GM12874 (cell line): ENCODE measurements around the gene MEF2A.

ENCODE experiments used
- TF ChIP-seq, protein P1 (sequence below): IDR thresholded peaks from 2 replicates; pipeline ENCODE4 v1.5.1; 2011; ENCODE audit warnings: low read depth, mild to moderate bottlenecking, control low read depth, low read length, moderate library complexity; ENCODE audit not compliant: insufficient read depth

MEF2A gene

DNA sequence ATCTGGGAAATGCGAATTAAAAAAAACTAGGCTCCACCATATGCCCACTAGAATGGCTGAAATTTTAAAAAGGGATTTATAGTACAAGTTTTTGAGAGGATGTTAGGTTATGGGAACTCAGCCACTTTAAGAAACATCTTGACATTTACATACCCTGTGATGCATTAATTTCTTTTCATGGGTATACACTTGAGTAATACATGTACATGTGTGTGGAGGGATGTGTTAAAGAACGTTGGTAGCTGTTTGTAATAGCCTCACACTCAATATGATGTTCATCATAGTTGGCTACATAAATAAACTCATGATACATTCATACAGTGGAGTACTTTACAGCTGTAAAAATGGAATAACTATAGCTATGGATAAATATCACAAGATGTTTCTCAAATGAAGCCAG lies 40.9 kb downstream of the MEF2A start:
- TF ChIP-seq, protein P1, sequence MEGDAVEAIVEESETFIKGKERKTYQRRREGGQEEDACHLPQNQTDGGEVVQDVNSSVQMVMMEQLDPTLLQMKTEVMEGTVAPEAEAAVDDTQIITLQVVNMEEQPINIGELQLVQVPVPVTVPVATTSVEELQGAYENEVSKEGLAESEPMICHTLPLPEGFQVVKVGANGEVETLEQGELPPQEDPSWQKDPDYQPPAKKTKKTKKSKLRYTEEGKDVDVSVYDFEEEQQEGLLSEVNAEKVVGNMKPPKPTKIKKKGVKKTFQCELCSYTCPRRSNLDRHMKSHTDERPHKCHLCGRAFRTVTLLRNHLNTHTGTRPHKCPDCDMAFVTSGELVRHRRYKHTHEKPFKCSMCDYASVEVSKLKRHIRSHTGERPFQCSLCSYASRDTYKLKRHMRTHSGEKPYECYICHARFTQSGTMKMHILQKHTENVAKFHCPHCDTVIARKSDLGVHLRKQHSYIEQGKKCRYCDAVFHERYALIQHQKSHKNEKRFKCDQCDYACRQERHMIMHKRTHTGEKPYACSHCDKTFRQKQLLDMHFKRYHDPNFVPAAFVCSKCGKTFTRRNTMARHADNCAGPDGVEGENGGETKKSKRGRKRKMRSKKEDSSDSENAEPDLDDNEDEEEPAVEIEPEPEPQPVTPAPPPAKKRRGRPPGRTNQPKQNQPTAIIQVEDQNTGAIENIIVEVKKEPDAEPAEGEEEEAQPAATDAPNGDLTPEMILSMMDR: no peak

GRCh38 chr15:99613481-99613880 lies 47.7 kb downstream of the MEF2A start:
- TF ChIP-seq, protein P1: no peak

DNA sequence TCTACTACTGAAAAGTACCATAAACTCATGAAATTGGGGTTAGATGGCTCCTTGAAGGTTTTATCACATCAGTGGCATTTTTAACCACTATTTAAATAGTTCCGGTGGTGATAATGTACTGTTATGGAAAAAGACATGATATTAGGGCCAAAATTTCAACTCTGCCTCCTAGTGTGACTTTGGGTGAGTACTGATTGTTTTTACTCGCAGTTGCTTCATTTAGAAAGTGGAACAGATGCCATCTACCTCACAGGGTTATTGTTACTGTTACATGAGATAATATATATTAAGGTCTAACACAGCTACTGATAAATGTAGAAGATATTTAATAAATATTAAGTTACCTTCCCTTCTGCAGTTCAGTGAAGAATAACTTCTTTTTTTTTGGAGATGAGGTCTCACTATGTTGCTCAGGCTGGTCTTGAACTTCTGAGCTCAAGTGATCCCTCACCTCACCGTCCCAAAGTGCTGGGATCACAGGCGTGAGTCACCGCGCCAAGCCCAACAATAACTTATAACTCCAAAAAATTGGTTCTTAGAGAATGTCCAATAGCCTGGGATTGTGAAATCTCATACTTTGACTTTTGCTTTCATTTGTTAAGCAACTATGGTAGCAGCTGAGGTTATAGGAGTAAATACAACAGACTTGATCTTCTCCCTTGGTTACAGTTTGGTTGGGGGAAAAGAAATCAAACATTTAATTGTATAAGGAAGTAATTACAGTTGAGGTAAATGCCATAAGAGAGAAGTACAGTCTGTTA lies 48.3 kb downstream of the MEF2A start:
- TF ChIP-seq, protein P1: no peak

DNA sequence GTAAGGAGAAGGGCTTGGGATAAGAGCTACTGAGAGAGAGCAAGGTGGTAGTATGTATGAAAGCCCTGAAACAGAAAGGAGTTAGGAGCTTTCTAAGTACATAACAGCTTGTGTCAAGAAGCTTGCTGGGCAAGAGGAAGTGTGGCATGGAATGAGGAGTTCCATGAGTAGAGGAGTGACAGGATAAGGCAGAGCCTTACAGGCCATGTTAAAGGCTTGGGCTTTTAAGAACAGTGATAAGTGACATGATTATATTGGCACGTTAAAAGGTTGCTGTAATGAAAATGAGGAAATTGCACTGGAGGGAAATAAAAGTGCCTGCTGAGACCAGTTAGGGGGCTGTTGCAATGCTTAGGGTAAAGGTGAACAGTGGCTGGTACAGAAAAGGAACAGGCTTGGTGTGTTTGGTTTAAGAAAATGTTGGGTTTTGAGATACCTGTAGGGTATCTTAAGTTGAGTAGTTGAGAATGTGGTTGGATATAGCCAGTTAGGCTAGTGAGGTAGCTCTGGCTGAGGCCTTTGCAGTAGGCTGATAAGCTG lies 49.0 kb downstream of the MEF2A start:
- TF ChIP-seq, protein P1: no peak

- TF ChIP-seq, protein P1: no peak
These were observed 49.7 kb downstream of the MEF2A start for GRCh38 chr15:99615460-99615859.

DNA sequence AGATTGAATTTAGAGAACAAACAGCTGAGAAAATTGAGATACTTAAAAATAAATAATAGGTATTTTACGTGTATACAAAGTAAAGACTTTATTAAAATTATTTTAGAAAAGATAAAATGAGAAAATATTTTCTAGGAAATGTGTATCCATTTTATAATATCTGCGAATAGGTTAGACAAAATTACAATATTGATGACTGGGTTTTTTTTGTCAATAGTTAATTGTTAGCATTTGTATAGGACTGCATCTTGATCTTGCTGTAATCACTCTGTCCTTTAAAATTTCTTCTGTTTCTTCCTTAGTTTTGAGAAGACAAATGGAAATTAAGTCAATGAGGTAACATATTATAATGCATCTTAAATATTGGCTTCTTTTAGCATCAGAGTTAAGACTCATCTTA lies 50.3 kb downstream of the MEF2A start:
- TF ChIP-seq, protein P1: no peak

DNA sequence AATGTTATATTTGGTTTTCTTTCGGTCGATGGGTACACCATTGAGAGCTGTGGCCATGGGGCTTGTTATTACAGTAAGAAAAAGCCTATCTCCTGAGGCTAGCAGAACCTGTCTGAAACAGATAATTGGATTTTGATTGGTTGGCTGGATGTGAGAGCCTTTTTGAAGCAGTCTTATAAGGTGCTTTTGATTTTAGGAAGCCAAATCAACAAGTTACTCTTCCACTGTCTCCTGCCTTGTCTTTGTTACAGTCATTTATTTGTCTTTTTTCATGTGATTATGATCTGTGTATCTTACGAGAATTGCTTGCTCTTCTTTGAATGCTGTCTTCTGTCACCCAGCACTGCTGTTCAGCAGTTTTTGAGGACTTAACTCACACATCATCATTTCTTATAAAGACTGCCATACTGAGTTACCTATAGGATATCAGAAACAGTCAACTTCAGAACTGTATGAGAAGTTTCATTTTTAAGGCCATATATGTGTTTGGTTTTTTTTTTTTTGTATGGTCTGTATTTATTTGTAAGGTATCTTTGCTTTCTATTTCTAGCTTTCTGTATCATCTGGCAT lies 51.1 kb downstream of the MEF2A start:
- TF ChIP-seq, protein P1: no peak
